Measurements from ENCODE around the gene ASGR1. TPM values are rescaled to one million over a fixed set of nuclear protein-coding genes. Genes with fewer than 3 reads are reported as not detected.

ASGR1 gene
- total and polyA plus RNA-seq, 5 donors = 0.35 to 0.86 (median 0.57) TPM

GRCh38 chr17:7204336-7204735 lies 25.2 kb upstream of the ASGR1 start:
- H3K27ac ChIP-seq (ENCODE audit: low read length) = no peak overlapping the region
- intact Hi-C loops (cut with DNase I) = no loop called here
- WGBS = 77% methylated on average over 15 of the region's 15 CpGs
- DNase-seq (peak in 2 of 3 donors; percentile 64 to 65), ATAC-seq (peak; percentile 3 to 6)
- H3K9me3 ChIP-seq (ENCODE audit: control insufficient read depth, low read length) = no peaks in the 10 kb centered on the region
- no peaks in the 10 kb centered on the region for H3K4me1 ChIP-seq (ENCODE audit: control insufficient read depth, insufficient read depth, low read length)
- H3K27me3 ChIP-seq (ENCODE audit: control insufficient read depth, insufficient read depth) = no peaks in the 10 kb centered on the region
- peak overlapping the region; percentile 21 for H3K4me3 ChIP-seq (ENCODE audit: low read length)

DNA sequence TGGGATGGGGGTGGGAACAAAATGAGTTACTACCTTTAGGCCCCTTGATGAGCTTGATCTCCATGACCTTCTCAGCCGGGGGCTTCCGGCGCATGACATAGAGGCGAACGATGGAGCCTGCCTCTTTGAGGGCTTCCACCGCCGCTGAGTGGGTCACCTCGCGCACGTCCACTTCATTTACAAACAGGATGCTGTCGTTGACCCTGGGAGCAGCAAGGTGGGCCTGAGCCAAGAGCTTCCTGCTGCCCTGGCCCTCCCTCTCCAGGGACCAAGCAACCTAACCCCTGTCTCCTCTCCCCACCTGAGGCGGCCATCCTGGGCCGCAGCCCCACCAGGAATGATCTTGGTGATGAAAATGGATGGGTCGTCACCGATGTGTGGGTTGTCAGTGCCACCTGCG lies 24.2 kb upstream of the ASGR1 start:
- DNase-seq = peak; percentile 10 to 54 (median 42)
- WGBS = 89% methylated on average over 16 of the region's 16 CpGs
- intact Hi-C loops (cut with DNase I) = no loop called here

DNA sequence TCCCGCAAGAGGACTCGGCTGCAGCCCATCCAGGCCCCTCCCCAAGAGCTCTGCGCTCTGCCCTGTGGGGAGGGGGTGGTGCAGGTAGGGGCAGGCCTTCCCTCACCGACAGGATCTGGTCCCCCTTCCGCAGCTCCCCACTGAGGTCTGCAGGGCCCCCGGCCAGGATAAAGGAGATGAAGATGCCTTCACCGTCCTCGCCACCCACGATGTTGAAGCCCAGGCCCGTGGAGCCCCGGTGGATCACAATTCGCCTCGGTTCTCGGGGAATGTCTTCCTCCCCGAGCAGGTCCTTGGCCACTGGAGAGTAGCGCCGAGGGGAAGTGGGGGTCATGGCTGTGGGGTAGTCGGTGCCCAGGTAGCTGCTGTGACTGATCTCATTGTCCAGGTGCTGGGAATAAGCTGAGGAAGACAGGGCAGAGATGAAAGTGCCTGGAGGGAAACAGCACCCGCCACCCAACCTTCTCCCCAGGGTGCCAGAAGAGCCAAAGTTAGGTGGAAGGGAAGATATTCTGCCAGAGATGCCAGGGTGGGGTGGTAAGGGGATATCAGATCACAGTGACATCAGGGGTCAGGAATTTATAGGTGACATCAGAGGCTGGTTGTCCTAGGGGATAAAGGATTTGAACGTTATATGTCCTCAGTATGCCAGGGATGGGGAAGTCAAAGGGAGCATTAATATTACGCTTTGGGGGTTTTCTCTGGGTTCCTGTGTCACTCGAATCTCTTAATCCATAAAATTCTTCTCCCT lies 17.7 kb upstream of the ASGR1 start:
- no peak overlapping the region for H3K27ac ChIP-seq (ENCODE audit: low read length)
- H3K9me3 ChIP-seq (ENCODE audit: control insufficient read depth, low read length) = no peaks in the 10 kb centered on the region
- 91% methylated on average over 22 of the region's 22 CpGs for WGBS
- intact Hi-C loops (cut with DNase I) = no loop called here
- H3K27me3 ChIP-seq (ENCODE audit: control insufficient read depth, insufficient read depth) = no peaks in the 10 kb centered on the region
- H3K4me3 ChIP-seq (ENCODE audit: low read length) = no peak overlapping the region
- ATAC-seq (no peak), DNase-seq (peak in 1 of 3 donors; percentile 45)
- H3K4me1 ChIP-seq (ENCODE audit: control insufficient read depth, insufficient read depth, low read length) = no peaks in the 10 kb centered on the region

More for the DNA sequence above, 24.2 kb upstream of the ASGR1 start:
- H3K4me3 ChIP-seq (ENCODE audit: low read length) = no peak overlapping the region
- no peaks in the 10 kb centered on the region for H3K4me1 ChIP-seq (ENCODE audit: control insufficient read depth, insufficient read depth, low read length)
- no peaks in the 10 kb centered on the region for H3K27me3 ChIP-seq (ENCODE audit: control insufficient read depth, insufficient read depth)
- ATAC-seq = no peak
- H3K27ac ChIP-seq (ENCODE audit: low read length) = no peak overlapping the region
- H3K9me3 ChIP-seq (ENCODE audit: control insufficient read depth, low read length) = no peaks in the 10 kb centered on the region

DNA sequence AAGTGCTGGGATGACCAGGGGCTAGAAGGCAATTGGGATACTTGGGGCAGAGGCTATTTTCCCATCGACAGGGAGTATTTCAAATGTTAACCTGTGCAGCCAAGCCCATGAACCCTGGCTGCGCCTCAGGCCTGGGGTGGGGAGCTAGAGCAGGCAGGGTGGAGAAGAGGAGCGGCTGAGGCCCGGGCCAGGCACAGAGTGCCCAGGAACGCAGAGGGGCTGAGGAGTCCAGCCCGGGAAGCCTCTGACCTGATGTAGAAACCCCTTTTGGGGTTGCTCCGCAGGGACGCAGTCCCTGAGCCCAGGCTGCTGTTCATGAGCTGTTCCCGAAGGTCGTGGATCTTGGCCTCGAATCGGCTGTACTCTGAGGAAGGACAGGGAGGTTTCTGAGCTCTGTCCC lies 16.8 kb upstream of the ASGR1 start:
- DNase-seq (peak in 1 of 3 donors; percentile 34), ATAC-seq (no peak)
- no peaks in the 10 kb centered on the region for H3K9me3 ChIP-seq (ENCODE audit: control insufficient read depth, low read length)
- no peak overlapping the region for H3K27ac ChIP-seq (ENCODE audit: low read length)
- intact Hi-C loops (cut with DNase I) = no loop called here
- no peaks in the 10 kb centered on the region for H3K4me1 ChIP-seq (ENCODE audit: control insufficient read depth, insufficient read depth, low read length)
- H3K4me3 ChIP-seq (ENCODE audit: low read length) = no peak overlapping the region
- WGBS = 96% methylated on average over 12 of the region's 12 CpGs
- no peaks in the 10 kb centered on the region for H3K27me3 ChIP-seq (ENCODE audit: control insufficient read depth, insufficient read depth)

DNA sequence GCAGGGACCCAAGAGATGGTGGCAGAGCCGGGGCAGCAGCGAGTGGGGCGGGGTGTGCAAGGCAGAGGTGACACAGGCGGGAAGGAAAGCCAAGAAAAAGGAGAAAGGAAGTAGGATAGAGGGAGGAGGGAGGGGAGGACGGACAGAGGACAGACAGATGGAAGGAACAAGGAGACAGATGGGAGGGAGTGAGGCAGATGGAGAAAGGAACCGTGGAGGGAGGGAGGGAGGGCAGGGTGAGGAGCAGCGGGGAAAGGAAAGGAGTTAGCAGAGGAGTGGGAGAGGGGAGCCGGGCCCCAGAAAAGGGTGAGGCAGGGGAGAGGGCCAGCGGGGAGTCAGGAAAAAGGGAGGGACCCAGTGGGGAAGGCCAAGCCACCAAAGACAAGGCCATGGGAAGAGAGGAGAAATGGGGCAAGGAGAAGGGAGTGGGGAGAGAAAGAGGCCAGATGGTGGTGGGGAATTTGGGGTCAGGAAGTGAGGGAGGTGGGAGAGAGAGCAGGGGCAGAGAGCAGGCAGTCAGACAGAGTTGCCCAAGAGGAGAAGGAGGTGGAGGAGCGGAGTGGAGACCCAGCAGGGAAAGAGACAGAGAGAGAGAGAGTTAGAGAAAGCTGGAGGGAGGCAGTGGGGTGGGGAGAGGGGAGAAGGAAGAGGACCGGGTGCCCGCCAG lies 13.2 kb upstream of the ASGR1 start:
- H3K4me1 ChIP-seq (ENCODE audit: control insufficient read depth, insufficient read depth, low read length) = no peaks in the 10 kb centered on the region
- ATAC-seq = no peak
- H3K27ac ChIP-seq (ENCODE audit: low read length) = no peak overlapping the region
- H3K9me3 ChIP-seq (ENCODE audit: control insufficient read depth, low read length) = no peaks in the 10 kb centered on the region
- H3K27me3 ChIP-seq (ENCODE audit: control insufficient read depth, insufficient read depth) = no peaks in the 10 kb centered on the region
- DNase-seq = peak in 1 of 3 donors; percentile 35
- WGBS = 73% methylated on average over 12 of the region's 12 CpGs
- no peak overlapping the region for H3K4me3 ChIP-seq (ENCODE audit: low read length)
- intact Hi-C loops (cut with DNase I) = no loop called here

GRCh38 chr17:7191571-7192270 lies 12.6 kb upstream of the ASGR1 start:
- H3K27ac ChIP-seq (ENCODE audit: low read length) = no peak overlapping the region
- WGBS = 63% methylated on average over 26 of the region's 26 CpGs
- H3K27me3 ChIP-seq (ENCODE audit: control insufficient read depth, insufficient read depth) = no peaks in the 10 kb centered on the region
- DNase-seq (peak in 2 of 3 donors; percentile 74 to 75), ATAC-seq (peak; percentile 65 to 72)
- intact Hi-C loops (cut with DNase I) = no loop called here
- no peaks in the 10 kb centered on the region for H3K9me3 ChIP-seq (ENCODE audit: control insufficient read depth, low read length)
- no peak overlapping the region for H3K4me3 ChIP-seq (ENCODE audit: low read length)
- no peaks in the 10 kb centered on the region for H3K4me1 ChIP-seq (ENCODE audit: control insufficient read depth, insufficient read depth, low read length)

DNA sequence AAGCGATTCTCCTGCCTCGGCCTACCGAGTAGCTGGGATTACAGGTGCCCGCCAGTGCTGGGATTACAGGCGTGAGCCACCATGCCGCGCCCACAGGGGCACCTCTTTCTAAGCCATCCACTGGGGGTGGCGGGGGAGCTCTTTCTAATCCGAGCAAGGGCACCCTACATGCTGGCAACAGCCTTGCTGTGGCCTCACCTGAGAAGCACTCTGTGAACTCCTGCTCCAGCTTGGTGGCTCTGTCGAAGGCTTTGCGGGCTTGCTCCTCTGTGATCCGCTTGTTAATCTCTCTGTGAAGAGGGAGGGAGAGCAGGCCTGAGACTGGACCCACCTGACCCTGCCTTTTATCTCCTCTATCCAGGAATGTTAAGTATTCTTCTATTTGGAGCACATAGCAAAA lies 11.9 kb upstream of the ASGR1 start:
- no peaks in the 10 kb centered on the region for H3K27me3 ChIP-seq (ENCODE audit: control insufficient read depth, insufficient read depth)
- no peak overlapping the region for H3K27ac ChIP-seq (ENCODE audit: low read length)
- no peaks in the 10 kb centered on the region for H3K4me1 ChIP-seq (ENCODE audit: control insufficient read depth, insufficient read depth, low read length)
- no peaks in the 10 kb centered on the region for H3K9me3 ChIP-seq (ENCODE audit: control insufficient read depth, low read length)
- ATAC-seq (no peak), DNase-seq (peak in 1 of 3 donors; percentile 27)
- H3K4me3 ChIP-seq (ENCODE audit: low read length) = no peak overlapping the region
- 90% methylated on average over 12 of the region's 12 CpGs for WGBS
- intact Hi-C loops (cut with DNase I) = no loop called here

- Histone ChIP-seq H3K9me3 (ENCODE audit: control insufficient read depth, low read length) (no peaks in the 10 kb centered on the region), H3K27ac (ENCODE audit: low read length) (no peak overlapping the region), H3K4me1 (ENCODE audit: control insufficient read depth, insufficient read depth, low read length) (no peaks in the 10 kb centered on the region), H3K4me3 (ENCODE audit: low read length) (no peak overlapping the region), H3K27me3 (ENCODE audit: control insufficient read depth, insufficient read depth) (no peaks in the 10 kb centered on the region)
- intact Hi-C loops (cut with DNase I) = no loop called here
- 88% methylated on average over 14 of the region's 14 CpGs for WGBS
- no peak for ATAC-seq
- DNase-seq = peak in 1 of 3 donors; percentile 60
These were observed 11.2 kb upstream of the ASGR1 start for GRCh38 chr17:7190276-7190917.

DNA sequence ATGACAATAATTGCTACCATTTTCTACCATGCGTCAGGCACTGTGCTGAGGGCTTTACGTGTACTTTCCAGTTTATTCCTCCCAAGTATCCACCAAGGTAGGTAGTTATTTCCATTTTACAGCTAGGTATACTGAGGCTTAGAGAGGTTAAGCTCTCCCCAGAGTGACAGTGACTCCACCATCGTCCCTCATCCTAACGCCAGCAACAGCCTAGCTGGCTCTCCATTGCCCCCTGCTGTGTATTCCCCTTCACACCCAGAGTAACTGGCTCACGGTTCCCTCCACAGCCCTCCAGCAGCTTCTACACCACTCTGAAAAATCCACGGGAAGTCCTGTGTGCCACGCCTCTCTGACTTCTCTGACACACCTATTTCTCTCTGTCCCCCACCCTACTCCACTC lies 7.1 kb upstream of the ASGR1 start:
- ATAC-seq (peak; percentile 11 to 17), DNase-seq (peak in 1 of 3 donors; percentile 42)
- intact Hi-C loops (cut with DNase I) = no loop called here
- H3K9me3 ChIP-seq (ENCODE audit: control insufficient read depth, low read length) = no peaks in the 10 kb centered on the region
- H3K27ac ChIP-seq (ENCODE audit: low read length) = no peak overlapping the region
- H3K4me3 ChIP-seq (ENCODE audit: low read length) = no peak overlapping the region
- H3K27me3 ChIP-seq (ENCODE audit: control insufficient read depth, insufficient read depth) = no peaks in the 10 kb centered on the region
- WGBS = 56% methylated on average over 7 of the region's 7 CpGs
- H3K4me1 ChIP-seq (ENCODE audit: control insufficient read depth, insufficient read depth, low read length) = no peaks in the 10 kb centered on the region

DNA sequence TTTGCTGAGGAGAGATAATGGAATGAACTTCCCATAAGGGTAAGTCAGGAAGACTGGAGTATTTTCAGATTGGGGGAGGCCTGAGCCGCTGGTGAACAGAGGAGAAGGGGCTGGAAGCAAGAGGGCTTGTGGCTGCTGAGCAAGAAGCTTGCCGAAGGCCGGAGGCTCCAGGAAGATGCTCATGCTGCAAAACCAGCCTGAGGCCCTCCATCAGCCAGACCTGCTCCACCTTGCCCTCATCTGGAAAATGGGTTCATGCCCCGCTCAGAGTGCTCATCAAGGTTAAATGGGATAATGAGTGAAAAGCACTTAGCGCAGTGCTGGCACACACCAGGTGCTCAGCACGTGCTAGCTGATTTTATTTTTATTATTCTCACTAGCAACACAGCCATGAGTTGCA lies 5.5 kb upstream of the ASGR1 start:
- H3K27me3 ChIP-seq (ENCODE audit: control insufficient read depth, insufficient read depth) = no peaks in the 10 kb centered on the region
- intact Hi-C loops (cut with DNase I) = no loop called here
- no peaks in the 10 kb centered on the region for H3K9me3 ChIP-seq (ENCODE audit: control insufficient read depth, low read length)
- WGBS = 87% methylated on average over 6 of the region's 6 CpGs
- H3K4me1 ChIP-seq (ENCODE audit: control insufficient read depth, insufficient read depth, low read length) = no peaks in the 10 kb centered on the region
- no peak overlapping the region for H3K27ac ChIP-seq (ENCODE audit: low read length)
- DNase-seq (no peak), ATAC-seq (no peak)
- H3K4me3 ChIP-seq (ENCODE audit: low read length) = no peak overlapping the region

DNA sequence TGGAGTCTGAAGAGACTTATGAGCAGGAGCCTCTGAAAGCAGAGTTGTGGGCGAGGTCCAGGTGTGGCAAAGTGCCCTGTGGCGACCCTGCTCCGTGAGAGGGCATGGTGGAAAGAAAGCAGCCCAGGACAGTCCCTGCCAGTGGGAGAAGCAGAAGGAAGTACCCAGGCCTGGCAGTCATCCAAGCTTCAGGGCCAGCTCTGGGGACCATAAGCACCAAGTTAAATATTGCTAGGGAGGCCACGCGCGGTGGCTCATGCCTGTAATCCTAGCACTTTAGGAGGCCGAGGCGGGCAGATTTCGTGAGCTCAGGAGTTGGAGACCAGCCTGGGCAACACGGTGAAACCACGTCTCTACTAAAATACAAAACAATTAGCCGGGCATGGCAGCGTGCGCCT lies 4.9 kb upstream of the ASGR1 start:
- Histone ChIP-seq H3K4me1 (ENCODE audit: control insufficient read depth, insufficient read depth, low read length) (no peaks in the 10 kb centered on the region), H3K27ac (ENCODE audit: low read length) (no peak overlapping the region), H3K27me3 (ENCODE audit: control insufficient read depth, insufficient read depth) (no peaks in the 10 kb centered on the region), H3K4me3 (ENCODE audit: low read length) (no peak overlapping the region), H3K9me3 (ENCODE audit: control insufficient read depth, low read length) (no peaks in the 10 kb centered on the region)
- intact Hi-C loops (cut with DNase I) = no loop called here
- DNase-seq = peak in 2 of 3 donors; percentile 72 to 73
- ATAC-seq = peak in 1 of 2 donors; percentile 47
- 78% methylated on average over 14 of the region's 14 CpGs for WGBS

Measured in right cardiac atrium (tissue), 5 donors.